ENCODE data around the gene FGA. TPM values are rescaled to one million over a fixed set of nuclear protein-coding genes. Genes with fewer than 3 reads are reported as not detected.

Gene FGA
- total and polyA plus RNA-seq, 9 of the 15 experiments (the other 6 are each of a cell fraction or from before 2014, with no cell fraction given), result 0.04 to 2.5 (median 0.07) TPM; not detected in 5

- TF ChIP-seq, protein P1, sequence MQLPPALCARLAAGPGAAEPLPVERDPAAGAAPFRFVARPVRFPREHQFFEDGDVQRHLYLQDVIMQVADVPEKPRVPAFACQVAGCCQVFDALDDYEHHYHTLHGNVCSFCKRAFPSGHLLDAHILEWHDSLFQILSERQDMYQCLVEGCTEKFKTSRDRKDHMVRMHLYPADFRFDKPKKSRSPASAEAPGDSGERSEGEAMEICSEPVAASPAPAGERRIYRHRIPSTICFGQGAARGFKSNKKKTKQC (CRISPR knock-in tag; IDR thresholded peaks at IDR 0.05), result no peak
- TF ChIP-seq MAFK (IDR thresholded peaks at IDR 0.05; ENCODE audit: low read length) (no peak), ZNF3 (CRISPR knock-in tag; IDR thresholded peaks at IDR 0.05) (no peak), XRCC5 (IDR thresholded peaks at IDR 0.05; ENCODE audit: low read depth, low read length) (no peak), SIN3A (IDR thresholded peaks at IDR 0.05; ENCODE audit: borderline replicate concordance in 2 of 2, control insufficient read depth in 1 of 2, low read depth in 2 of 2, low read length in 2 of 2) (no peak), ELF1 (tag; IDR thresholded peaks at IDR 0.05) (no peak), ZNF134 (CRISPR knock-in tag; conservative IDR thresholded peaks at IDR 0.05) (no peak), RERE (CRISPR knock-in tag; IDR thresholded peaks at IDR 0.05; ENCODE audit: borderline replicate concordance) (no peak), CBX3 (IDR thresholded peaks at IDR 0.05; ENCODE audit: borderline replicate concordance in 1 of 2, low read length in 2 of 2) (no peak), PML (IDR thresholded peaks at IDR 0.05; ENCODE audit: low read length) (no peak), ZFP1 (CRISPR knock-in tag; IDR thresholded peaks at IDR 0.05) (no peak), CHD2 (IDR thresholded peaks at IDR 0.05; ENCODE audit: low read depth, low read length) (no peak)
- Histone ChIP-seq H3K79me2 (ENCODE audit: control insufficient read depth, insufficient read depth, low read length) (no peaks in the 10 kb centered on the region), H3K36me3 (ENCODE audit: control insufficient read depth, insufficient read depth, low read length) (no peaks in the 10 kb centered on the region), H3K27ac (ENCODE audit: extremely low read depth, low read depth, low read length) (no peak overlapping the region), H3K9me3 (replicated peaks; ENCODE audit: control insufficient read depth, insufficient read depth, low read depth, low read length) (no peaks in the 10 kb centered on the region), H3K27me3 (ENCODE audit: control insufficient read depth in 2 of 2, insufficient read depth in 2 of 2, low read length in 2 of 2) (0 out of 5 replicates have a peak, but pooled peaks cover 0 to 4% of the 10 kb centered on the region in 2 experiments), H3K4me2 (ENCODE audit: insufficient read depth, low read length) (no peak overlapping the region), H3K4me3 (no peak overlapping the region), H3K4me1 (replicated peaks in 1 of 2; ENCODE audit: control insufficient read depth in 2 of 2, insufficient read depth in 2 of 2, low read length in 2 of 2) (no peaks in the 10 kb centered on the region), H3K9ac (ENCODE audit: insufficient read depth in 1 of 2, low read depth in 2 of 2, low read length in 2 of 2) (no peak overlapping the region), H3K9me1 (ENCODE audit: control insufficient read depth, insufficient read depth, low read length) (no peaks in the 10 kb centered on the region), H2AFZ (ENCODE audit: low read depth, low read length) (no peak overlapping the region), H4K20me1 (replicated peaks; ENCODE audit: control insufficient read depth, insufficient read depth, low read length) (no peaks in the 10 kb centered on the region)
- FAIRE-seq, result no peak
- ATAC-seq, result no peak
- ChIA-PET POLR2A (no interaction called here), CTCF (ENCODE audit: low intra/inter-chr PET ratio) (interaction anchor here (2.1 kb wide), 1 partner anchor 65 kb away, joined by 14 read pairs; no protein-coding TSS in a partner anchor)
- in situ Hi-C loops (cut with MboI) (loop anchor here (5.0 kb wide), 1 partner anchor 64 kb away; the partner anchor contains the start of gene PLRG1), intact Hi-C loops (cut with micrococcal nuclease) (loop anchor here (10.0 kb wide), 1 partner anchor 842 kb away; no protein-coding TSS in a partner anchor)
- DNase-seq (ENCODE audit: extremely low read depth in 1 of 4, low spot score in 3 of 4), result no peak
- BruUV-seq (replicated peaks), result no TSS peak
- WGBS (ENCODE audit: insufficient coverage, low coverage, missing lambda C conversion rate), result 0% methylated on average over 2 of the region's 2 CpGs
Measured at GRCh38 chr4:154616731-154617130, 26.2 kb upstream of the FGA start.

Data from K562 (cell line).